Central memory CD8-positive, alpha-beta T cell (primary cell): Measurements from ENCODE around the gene ACAD10.
"Not testable (repeated sequence)": the region's sequence is repeated elsewhere in the genome, so short reads cannot be mapped to it uniquely, and the experiment has no call there.

Experiments
- ATAC-seq: fragments of 150-1000 bp; cut with Tn5 transposase; replicated peaks from 2 replicates; pipeline ENCODE4 v1.10.0; 2022; ENCODE audit warnings: mild to moderate bottlenecking, moderate FRiP score, moderate number of reproducible peaks; ENCODE audit not compliant: poor library complexity, severe bottlenecking; ENCODE audit errors: extremely low read depth
- DNase-seq, 2 donors: peaks; one replicate each; pipeline ENCODE4 v3.0.0; 2021; ENCODE audit warnings: low spot score in 2 of 2
- H3K27ac Mint-ChIP-seq: one replicate; pipeline ENCODE4 v1.8.0; 2022; ENCODE audit warnings: low read depth, mild to moderate bottlenecking, moderate library complexity, mixed read lengths
- H3K27me3 Mint-ChIP-seq: one replicate; pipeline ENCODE4 v1.8.0; 2022; ENCODE audit warnings: mixed read lengths
- H3K36me3 Mint-ChIP-seq: one replicate; pipeline ENCODE4 v1.8.0; 2022; ENCODE audit warnings: mild to moderate bottlenecking, moderate library complexity, mixed read lengths; ENCODE audit not compliant: insufficient read depth
- H3K4me1 Mint-ChIP-seq: one replicate; pipeline ENCODE4 v1.8.0; 2022; ENCODE audit warnings: mixed read lengths
- H3K4me3 Mint-ChIP-seq: one replicate; pipeline ENCODE4 v1.8.0; 2022; ENCODE audit warnings: mild to moderate bottlenecking, moderate library complexity, mixed read lengths
- H3K9me3 Mint-ChIP-seq: one replicate; pipeline ENCODE4 v1.8.0; 2022; ENCODE audit warnings: mixed read lengths

Gene ACAD10

DNA sequence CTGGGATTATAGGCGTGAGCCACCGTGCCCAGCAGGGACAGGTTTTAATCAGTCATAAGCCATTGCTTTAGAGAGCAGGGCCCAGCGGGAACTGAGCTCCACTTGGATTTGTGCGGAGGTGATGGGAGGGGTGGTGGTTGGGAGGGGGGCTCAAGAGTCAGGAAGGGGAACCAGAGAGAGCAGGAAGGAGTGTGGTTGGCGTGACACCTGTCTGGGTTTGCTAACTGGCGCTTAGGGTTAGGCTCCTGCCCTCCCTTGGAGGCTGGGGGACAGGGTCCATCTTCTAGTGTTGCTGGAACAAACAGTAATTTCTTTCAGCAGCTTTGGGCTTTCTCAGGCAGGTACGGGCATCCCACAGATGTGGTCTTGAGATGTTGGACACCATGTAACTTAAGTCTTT lies 73.4 kb downstream of the ACAD10 start:
- no peak overlapping the region for H3K4me3 Mint-ChIP-seq
- no peaks in the 10 kb centered on the region for H3K4me1 Mint-ChIP-seq

DNA sequence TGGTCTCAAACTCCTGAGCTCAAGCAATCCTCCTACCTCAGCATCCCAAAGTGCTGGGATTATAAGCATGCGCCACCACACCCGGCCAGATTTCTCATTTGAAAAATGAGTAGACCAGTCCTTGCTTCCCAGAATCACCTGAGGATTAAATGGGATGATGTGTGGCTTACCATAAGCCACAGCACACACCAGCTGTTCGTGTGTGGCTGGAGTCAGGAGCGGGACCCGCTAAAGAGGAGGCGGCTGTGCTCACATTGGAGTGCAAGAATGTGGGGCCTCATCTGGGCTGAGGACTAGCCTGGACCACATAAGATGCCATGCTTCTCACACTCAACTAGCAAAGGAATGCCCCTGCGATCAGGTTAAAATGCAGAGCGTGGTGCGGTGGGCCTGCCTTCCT lies 74.1 kb downstream of the ACAD10 start:
- Mint-ChIP-seq H3K27ac (no peak overlapping the region), H3K27me3 (peaks cover 38% of the 10 kb centered on the region), H3K4me3 (no peak overlapping the region), H3K36me3 (peaks cover 4% of the 10 kb centered on the region), H3K9me3 (no peaks in the 10 kb centered on the region), H3K4me1 (no peaks in the 10 kb centered on the region)
- DNase-seq (no peak), ATAC-seq (no peak)

More for the DNA sequence above, 73.4 kb downstream of the ACAD10 start:
- DNase-seq: no peak
- Mint-ChIP-seq H3K27me3 (peaks cover 30% of the 10 kb centered on the region), H3K36me3 (peaks cover 4% of the 10 kb centered on the region), H3K9me3 (no peaks in the 10 kb centered on the region), H3K27ac (no peak overlapping the region)
- no peak for ATAC-seq

DNA sequence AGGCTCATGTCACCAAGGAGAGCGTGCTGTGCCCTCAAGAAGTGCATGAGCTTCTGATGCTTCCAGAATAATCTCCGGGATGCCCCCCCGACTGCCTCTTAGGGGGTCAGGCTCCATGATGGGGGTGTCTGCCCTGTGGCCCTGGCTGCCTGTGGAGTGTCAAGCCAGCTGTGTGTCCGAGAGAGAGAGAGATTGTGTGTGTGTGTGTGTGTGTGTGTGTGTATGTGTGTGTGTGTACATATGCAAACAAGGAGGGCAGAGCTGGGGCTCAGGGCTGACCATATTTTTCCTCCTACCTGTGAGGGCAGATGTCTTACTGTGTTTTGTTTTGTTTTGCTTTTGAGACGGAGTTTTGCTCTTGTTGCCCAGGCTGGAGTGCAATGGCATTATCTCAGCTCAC lies 75.2 kb downstream of the ACAD10 start:
- Mint-ChIP-seq H3K27me3 (peaks cover 49% of the 10 kb centered on the region), H3K9me3 (no peaks in the 10 kb centered on the region), H3K27ac (no peak overlapping the region), H3K36me3 (peaks cover 4% of the 10 kb centered on the region), H3K4me1 (peaks cover 1% of the 10 kb centered on the region), H3K4me3 (no peak overlapping the region)
- DNase-seq: no peak
- ATAC-seq: no peak

DNA sequence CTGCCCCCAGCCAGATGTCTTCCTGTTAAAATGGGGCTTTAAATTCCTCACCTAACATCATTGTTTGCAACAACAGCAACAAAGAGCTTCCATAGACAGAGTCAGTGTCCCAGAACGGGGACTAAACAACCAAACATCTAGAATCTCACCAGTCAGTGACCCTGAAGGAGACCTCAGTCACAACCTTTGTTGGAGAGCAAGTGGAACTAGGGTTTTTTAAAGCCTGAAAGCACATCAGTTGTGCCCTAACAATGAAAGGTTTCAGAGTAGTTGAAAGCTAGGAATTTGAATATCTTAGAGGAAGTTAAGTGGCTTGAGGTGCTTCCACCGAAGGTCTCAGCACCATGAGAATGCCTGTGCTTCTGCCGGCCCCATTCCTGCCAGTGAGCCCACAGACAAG lies 75.9 kb downstream of the ACAD10 start:
- Mint-ChIP-seq H3K27ac (no peak overlapping the region), H3K9me3 (no peaks in the 10 kb centered on the region), H3K27me3 (peaks cover 55% of the 10 kb centered on the region), H3K36me3 (peaks cover 4% of the 10 kb centered on the region), H3K4me1 (peaks cover 6% of the 10 kb centered on the region), H3K4me3 (no peak overlapping the region)
- DNase-seq (no peak), ATAC-seq (no peak)

DNA sequence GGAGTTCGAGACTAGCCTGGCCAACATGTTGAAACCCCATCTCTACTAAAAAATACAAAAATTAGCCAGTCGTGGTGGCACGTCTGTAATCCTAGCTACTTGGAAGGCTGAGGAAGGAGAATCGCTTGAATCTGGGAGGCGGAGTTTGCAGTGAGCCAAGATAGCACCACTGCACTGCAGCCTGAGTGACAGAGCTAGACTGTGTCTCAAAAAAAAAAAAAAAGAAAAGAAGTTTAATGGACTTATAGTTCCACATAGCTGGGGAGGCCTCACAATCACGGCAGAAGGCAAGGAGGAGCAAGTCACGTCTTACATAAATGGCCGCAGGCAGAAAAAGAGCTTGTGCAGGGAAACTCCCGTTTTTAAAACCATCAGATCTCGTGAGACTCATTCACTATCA lies 77.7 kb downstream of the ACAD10 start:
- H3K4me3 Mint-ChIP-seq, H3K9me3 Mint-ChIP-seq, H3K27ac Mint-ChIP-seq, ATAC-seq, DNase-seq, H3K36me3 Mint-ChIP-seq: not testable (repeated sequence)
- H3K4me1 Mint-ChIP-seq: peaks cover 15% of the 10 kb centered on the region
- H3K27me3 Mint-ChIP-seq: peaks cover 73% of the 10 kb centered on the region

DNA sequence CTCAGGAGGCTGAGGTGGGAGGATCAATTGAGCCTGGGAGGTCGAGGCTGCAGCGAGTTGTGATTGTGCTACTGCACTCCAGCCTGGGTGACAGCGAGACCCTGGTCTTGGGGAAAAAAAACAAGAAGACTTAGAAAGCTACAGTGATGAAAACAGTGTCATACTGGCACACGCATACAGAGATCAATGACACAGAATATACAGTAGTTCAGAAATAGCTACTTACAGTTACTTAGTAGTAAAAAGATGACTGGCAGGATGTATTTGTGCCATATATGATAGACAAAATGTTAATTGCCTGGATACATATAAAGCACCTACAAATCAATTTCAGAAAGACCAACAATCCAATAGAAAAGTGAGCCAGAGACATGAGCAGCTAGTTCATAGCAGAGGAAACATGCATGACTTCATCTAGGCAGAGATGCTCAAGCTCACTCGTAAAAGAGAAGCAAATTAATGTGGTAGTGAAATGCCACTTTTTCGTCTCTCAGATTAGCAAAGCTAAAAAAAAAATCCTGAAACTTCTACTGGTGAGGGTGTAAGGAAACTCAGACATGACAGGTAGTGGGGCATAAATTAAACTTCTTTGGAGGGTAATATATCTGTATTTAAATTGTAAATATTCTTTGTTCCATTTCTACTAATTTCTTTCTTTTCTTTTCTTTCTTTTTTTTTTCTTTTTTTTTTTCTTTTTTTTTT lies 78.4 kb downstream of the ACAD10 start:
- H3K4me1 Mint-ChIP-seq: peaks cover 15% of the 10 kb centered on the region
- no peaks in the 10 kb centered on the region for H3K9me3 Mint-ChIP-seq
- no peak for DNase-seq
- H3K4me3 Mint-ChIP-seq: no peak overlapping the region
- ATAC-seq: no peak
- H3K27me3 Mint-ChIP-seq: peaks cover 80% of the 10 kb centered on the region
- peaks cover 4% of the 10 kb centered on the region for H3K36me3 Mint-ChIP-seq
- H3K27ac Mint-ChIP-seq: no peak overlapping the region

DNA sequence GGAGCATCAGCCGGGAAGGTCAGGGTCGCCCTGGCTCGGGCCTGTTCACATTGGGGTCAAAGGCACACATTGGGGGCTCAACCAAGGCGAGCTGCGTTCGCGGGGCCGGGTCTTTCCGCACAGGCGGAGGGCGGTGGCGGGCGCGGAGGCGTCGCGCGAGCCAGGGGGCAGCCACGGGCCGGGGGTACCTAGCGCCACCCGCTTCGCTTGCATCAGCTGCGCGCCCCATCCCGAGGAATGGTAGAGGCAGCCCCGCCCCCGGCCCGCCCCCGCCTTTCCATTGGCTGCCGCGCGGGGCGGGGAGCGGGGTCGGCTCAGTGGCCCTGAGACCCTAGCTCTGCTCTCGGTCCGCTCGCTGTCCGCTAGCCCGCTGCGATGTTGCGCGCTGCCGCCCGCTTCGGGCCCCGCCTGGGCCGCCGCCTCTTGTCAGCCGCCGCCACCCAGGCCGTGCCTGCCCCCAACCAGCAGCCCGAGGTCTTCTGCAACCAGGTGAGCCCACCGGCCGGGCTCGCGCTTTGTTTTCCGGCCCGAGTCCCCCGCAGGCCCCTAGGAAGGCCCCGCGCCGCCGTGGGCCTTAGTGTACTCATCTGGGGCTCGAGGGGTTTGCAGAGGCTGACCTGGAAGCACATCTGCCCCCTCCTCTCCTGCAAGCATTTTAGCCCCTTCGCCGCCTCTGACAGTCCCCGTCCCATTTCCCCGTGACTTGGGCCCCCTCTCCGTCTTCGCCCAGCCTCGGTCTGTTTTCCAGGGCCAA lies 80.9 kb downstream of the ACAD10 start, which contains the start of gene ALDH2:
Gene ALDH2 (plus strand): TSS at position 326 of the 754 bp plus-strand sequence. CDS start 50 bp downstream, at position 376.
- no peak for DNase-seq
- peaks cover 70% of the 10 kb centered on the region for H3K27me3 Mint-ChIP-seq

DNA sequence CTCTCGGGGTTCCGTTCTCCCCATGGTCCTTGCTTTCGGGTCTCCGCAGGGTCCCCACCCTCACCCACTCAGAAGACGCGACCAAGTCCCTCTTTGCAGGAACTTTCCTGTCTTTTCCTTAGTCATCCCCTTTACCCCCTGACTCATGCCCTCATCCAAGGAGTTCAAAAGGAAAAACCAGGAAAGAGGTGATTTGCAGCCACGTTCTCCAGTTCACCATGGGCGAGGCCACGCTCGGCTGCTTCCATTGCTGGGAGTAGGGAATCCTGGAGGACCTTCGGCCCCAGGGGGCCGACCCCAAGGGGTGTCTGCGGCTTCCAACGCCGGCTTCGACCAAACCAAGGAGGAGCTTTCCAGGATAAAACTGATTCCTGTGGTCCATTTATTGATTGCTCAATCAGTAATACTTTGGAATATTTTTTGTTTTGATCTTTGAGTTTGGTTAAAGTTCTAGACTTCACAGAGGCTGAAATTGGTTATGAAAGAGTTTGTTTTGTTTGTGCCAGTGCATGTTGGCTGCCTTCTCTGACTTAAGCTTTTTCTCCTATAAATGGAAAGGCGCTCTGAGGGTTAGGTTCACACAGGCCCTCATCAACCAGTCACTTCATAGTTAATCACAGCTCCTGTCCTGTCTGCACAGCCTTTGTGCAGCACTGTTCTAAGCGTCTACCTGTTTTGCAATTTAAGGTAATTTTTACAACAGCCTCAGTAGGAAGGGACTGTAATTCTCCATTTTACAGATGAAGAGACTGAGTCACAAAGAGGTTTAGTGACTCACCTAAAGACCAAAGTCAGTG lies 81.7 kb downstream of the ACAD10 start:
- no peak for DNase-seq
- no peak overlapping the region for H3K27ac Mint-ChIP-seq
- no peaks in the 10 kb centered on the region for H3K36me3 Mint-ChIP-seq

More for the DNA sequence above, 80.9 kb downstream of the ACAD10 start, which contains the start of gene ALDH2:
- no peaks in the 10 kb centered on the region for H3K9me3 Mint-ChIP-seq
- ATAC-seq: peak; percentile 10
- peak within 1 kb of the TSS; percentile 76 for H3K4me3 Mint-ChIP-seq
- no peak within 1 kb of the TSS for H3K27ac Mint-ChIP-seq
- H3K36me3 Mint-ChIP-seq: no peaks in the 10 kb centered on the region
- H3K4me1 Mint-ChIP-seq: peaks cover 15% of the 10 kb centered on the region

DNA sequence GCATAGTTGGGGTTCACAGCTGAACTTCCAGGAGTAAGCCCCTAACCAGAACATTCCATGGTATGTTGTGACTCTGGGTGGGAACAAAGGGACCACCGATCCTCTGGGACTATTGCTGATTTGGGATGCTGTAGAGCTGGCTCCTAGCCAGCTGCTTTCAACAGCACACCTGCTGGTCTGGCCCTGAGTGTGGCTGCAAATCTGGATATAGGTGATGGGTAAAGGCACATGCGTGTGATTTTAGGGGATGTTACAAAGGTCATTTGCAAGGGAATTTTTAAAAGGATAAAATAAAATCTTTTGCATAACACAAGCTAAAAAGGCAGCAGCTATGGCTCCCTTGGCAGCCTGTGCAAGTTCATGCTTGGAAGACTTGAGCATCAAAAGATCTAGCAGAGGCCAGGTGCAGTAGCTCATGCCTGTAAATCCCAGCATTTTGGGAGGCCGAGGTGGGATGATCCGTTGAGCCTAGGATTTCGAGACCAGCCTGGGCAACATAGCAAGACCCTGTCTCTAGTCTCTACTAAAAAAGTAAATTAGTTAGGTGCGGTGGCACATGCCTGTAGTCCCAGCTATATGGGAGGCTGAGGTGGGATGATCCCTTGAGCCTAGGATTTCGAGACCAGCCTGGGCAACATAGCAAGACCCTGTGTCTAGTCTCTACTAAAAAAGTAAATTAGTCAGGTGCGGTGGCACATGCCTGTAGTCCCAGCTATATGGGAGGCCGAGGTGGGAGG lies 82.5 kb downstream of the ACAD10 start:
- no peaks in the 10 kb centered on the region for H3K36me3 Mint-ChIP-seq
- H3K9me3 Mint-ChIP-seq: no peaks in the 10 kb centered on the region
- H3K27me3 Mint-ChIP-seq: peaks cover 62% of the 10 kb centered on the region
- ATAC-seq (no peak), DNase-seq (no peak)
- H3K27ac Mint-ChIP-seq: no peak overlapping the region
- H3K4me3 Mint-ChIP-seq: no peak overlapping the region
- peaks cover 15% of the 10 kb centered on the region for H3K4me1 Mint-ChIP-seq

More for the DNA sequence above, 81.7 kb downstream of the ACAD10 start:
- peaks cover 65% of the 10 kb centered on the region for H3K27me3 Mint-ChIP-seq
- no peaks in the 10 kb centered on the region for H3K9me3 Mint-ChIP-seq
- ATAC-seq: no peak
- peak overlapping the region; percentile 76 for H3K4me3 Mint-ChIP-seq
- H3K4me1 Mint-ChIP-seq: peaks cover 15% of the 10 kb centered on the region

DNA sequence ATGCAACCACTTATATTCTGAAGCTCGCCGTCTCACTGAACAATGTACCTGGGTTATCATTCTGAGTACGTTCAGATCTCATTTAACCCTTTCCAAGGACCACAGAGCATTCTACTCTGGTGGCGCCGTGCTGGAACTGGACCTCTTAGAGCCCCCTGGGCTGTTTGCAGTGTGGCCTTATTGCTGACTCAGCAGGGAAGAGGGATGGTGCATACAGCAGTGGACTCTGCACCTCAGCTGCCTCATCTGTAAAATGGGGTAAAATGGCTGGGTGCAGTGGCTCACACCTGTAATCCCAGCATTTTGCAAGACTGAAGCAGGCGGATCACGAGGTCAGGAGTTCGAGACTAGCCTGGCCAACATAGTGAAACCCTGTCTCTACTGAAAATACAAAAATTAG lies 83.7 kb downstream of the ACAD10 start:
- ATAC-seq (no peak), DNase-seq (no peak)
- H3K27ac Mint-ChIP-seq: no peak overlapping the region
- no peaks in the 10 kb centered on the region for H3K36me3 Mint-ChIP-seq
- peaks cover 54% of the 10 kb centered on the region for H3K27me3 Mint-ChIP-seq
- H3K4me1 Mint-ChIP-seq: peaks cover 15% of the 10 kb centered on the region
- no peak overlapping the region for H3K4me3 Mint-ChIP-seq
- no peaks in the 10 kb centered on the region for H3K9me3 Mint-ChIP-seq

DNA sequence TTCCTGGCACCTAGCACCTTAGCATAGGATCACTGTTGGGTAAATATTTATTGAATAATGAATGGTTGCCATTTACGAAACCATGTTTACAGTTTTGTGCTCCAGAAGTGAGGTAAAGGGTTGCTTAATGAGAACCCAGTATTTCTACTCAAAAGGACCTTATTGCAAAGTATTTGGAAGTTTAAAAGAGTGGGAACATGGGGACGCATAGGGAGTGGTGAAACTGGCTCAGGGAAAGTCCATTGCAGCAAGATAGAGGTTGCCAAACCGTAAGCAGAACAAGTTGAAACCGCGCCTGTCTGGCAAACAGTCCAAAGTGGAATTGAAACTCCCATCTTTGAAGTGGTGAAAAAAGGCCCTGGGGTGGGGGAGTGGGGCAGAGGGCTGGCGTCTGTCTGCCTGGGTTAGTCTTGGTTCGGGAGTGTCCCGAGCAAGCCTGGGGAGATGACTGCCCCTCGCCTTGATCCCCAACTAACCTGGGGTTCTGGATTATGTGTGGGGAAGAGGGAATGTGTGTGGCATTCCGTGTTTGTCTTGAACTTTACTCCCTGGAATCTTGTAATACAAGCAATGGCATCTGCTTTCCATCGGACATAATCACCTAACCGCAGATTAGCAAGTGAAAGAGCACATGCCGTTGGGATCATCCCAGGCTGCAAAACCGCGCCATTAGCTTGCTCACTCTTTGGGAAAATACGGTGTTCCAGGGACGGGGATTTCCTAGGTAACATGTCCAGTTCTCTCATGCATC lies 88.1 kb downstream of the ACAD10 start:
- H3K4me3 Mint-ChIP-seq: no peak overlapping the region
- ATAC-seq: no peak
- no peak for DNase-seq
- no peak overlapping the region for H3K27ac Mint-ChIP-seq
- H3K27me3 Mint-ChIP-seq: peaks cover 29% of the 10 kb centered on the region
- no peaks in the 10 kb centered on the region for H3K36me3 Mint-ChIP-seq
- H3K9me3 Mint-ChIP-seq: no peaks in the 10 kb centered on the region
- H3K4me1 Mint-ChIP-seq: no peaks in the 10 kb centered on the region
